Cardiac muscle cell (in vitro differentiated cells and primary cell): ENCODE data around the gene NEO1. TPM values are rescaled to one million over a fixed set of nuclear protein-coding genes. Genes with fewer than 3 reads are reported as not detected.
A peak's percentile ranks its signal among the peaks of the same experiment; 100 is the strongest.

ENCODE experiments used
- DNase-seq, 2 donors: peaks; one replicate each; pipeline versions ENCODE4 v3.0.0 to v3.0.0-alpha.2; 2010 to 2017; ENCODE audit warnings: low read depth in 1 of 2, low spot score in 1 of 2
- H3K27ac ChIP-seq: fragments of 200-600 bp; sonication (generic); 2 replicates; pipeline ENCODE4 v1.5.1; 2016
- H3K27me3 ChIP-seq: fragments of 200-600 bp; sonication (generic); 2 replicates; pipeline ENCODE4 v1.6.0; 2016; ENCODE audit warnings: control low read depth
- H3K36me3 ChIP-seq: fragments of 200-600 bp; sonication (generic); 2 replicates; pipeline ENCODE4 v1.5.1; 2016; ENCODE audit warnings: control low read depth
- H3K4me1 ChIP-seq: fragments of 200-600 bp; sonication (generic); 2 replicates; pipeline ENCODE4 v1.8.1; 2017; ENCODE audit warnings: low read depth, mild to moderate bottlenecking, mixed run types
- H3K4me3 ChIP-seq: fragments of 200-600 bp; sonication (generic); 2 replicates; pipeline ENCODE4 v1.5.1; 2016; ENCODE audit warnings: mild to moderate bottlenecking
- H3K9me3 ChIP-seq: fragments of 200-600 bp; sonication (generic); 2 replicates; pipeline ENCODE4 v1.5.1; 2017; ENCODE audit warnings: low read depth, mild to moderate bottlenecking, control low read depth
- polyA plus RNA-seq: library from polyadenylated mRNA; unstranded; fragments of >200 nt; fragmentation: Nextera tagmentation; extraction: Ambion mirVana; gene quantifications from 2 replicates; pipeline ENCODE4 v1.2.1, GENCODE V29; 2016
- total RNA-seq: library from RNA; depleted of rRNA; stranded (reverse); fragments of >200 nt; gene quantifications from 2 replicates; pipeline ENCODE4 v1.2.3, GENCODE V29; 2016
- TF ChIP-seq, protein P1 (sequence below): IDR thresholded peaks from 2 replicates; pipeline ENCODE4 v1.5.1; 2012; ENCODE audit warnings: low read depth, mild to moderate bottlenecking, low read length

The NEO1 gene
- total and polyA plus RNA-seq, 2 experiments from 2014 or later: 12.9 to 37.4 TPM

- Histone ChIP-seq H3K27ac (peak overlapping the region; percentile 96), H3K27me3 (no peaks in the 10 kb centered on the region), H3K36me3 (no peaks in the 10 kb centered on the region), H3K4me1 (peaks cover 9% of the 10 kb centered on the region), H3K4me3 (peak overlapping the region; percentile 83), H3K9me3 (no peaks in the 10 kb centered on the region)
- no peak for DNase-seq
- TF ChIP-seq, protein P1, sequence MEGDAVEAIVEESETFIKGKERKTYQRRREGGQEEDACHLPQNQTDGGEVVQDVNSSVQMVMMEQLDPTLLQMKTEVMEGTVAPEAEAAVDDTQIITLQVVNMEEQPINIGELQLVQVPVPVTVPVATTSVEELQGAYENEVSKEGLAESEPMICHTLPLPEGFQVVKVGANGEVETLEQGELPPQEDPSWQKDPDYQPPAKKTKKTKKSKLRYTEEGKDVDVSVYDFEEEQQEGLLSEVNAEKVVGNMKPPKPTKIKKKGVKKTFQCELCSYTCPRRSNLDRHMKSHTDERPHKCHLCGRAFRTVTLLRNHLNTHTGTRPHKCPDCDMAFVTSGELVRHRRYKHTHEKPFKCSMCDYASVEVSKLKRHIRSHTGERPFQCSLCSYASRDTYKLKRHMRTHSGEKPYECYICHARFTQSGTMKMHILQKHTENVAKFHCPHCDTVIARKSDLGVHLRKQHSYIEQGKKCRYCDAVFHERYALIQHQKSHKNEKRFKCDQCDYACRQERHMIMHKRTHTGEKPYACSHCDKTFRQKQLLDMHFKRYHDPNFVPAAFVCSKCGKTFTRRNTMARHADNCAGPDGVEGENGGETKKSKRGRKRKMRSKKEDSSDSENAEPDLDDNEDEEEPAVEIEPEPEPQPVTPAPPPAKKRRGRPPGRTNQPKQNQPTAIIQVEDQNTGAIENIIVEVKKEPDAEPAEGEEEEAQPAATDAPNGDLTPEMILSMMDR: no peak
Observed at GRCh38 chr15:73051391-73051806, 864 bp upstream of the NEO1 start.

DNA sequence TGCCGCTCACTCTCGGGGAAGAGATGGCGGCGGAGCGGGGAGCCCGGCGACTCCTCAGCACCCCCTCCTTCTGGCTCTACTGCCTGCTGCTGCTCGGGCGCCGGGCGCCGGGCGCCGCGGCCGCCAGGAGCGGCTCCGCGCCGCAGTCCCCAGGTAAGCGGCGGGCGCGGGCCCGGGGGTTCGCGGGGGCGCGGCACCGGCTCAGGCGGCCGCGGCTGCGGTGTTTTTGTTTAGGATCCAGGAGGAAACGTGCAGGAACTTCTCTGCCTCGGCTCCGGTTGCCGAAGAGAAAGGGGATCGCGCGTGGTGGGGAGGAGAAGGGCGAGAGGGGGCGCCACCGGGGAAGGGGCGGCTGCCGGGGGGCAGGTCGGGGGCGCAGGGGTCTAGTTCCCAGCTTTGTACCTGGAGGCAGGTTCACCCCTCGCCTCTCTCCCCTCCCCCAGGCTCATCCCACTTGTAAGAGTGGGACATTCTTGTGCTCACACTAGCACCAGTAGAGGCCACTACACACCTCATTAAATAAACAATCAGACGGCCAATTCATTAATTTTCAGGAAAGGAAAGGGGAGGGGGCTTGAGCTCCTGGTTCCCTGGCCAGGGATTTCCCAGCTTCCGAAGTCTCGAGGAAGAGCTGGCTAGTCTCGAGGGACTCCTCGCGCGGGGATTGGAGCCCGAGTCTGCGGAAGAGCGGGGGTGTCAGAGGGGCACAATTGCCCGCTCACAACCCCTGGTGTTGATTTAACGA, 562 bp downstream of the NEO1 start:
- Histone ChIP-seq H3K9me3 (no peaks in the 10 kb centered on the region), H3K4me3 (peak overlapping the region; percentile 83), H3K36me3 (no peaks in the 10 kb centered on the region), H3K4me1 (peaks cover 9% of the 10 kb centered on the region), H3K27me3 (no peaks in the 10 kb centered on the region), H3K27ac (peak overlapping the region; percentile 92)
- TF ChIP-seq, protein P1: peak; percentile 42
- DNase-seq: peak; percentile 54 to 81

GRCh38 chr15:73053398-73053723, 1.1 kb downstream of the NEO1 start:
- no peaks in the 10 kb centered on the region for H3K9me3 ChIP-seq
- no peaks in the 10 kb centered on the region for H3K27me3 ChIP-seq
- TF ChIP-seq, protein P1: no peak
- no peak for DNase-seq
- H3K4me3 ChIP-seq: peak overlapping the region; percentile 83
- peak overlapping the region; percentile 92 for H3K27ac ChIP-seq
- H3K36me3 ChIP-seq: no peaks in the 10 kb centered on the region
- H3K4me1 ChIP-seq: peaks cover 9% of the 10 kb centered on the region

DNA sequence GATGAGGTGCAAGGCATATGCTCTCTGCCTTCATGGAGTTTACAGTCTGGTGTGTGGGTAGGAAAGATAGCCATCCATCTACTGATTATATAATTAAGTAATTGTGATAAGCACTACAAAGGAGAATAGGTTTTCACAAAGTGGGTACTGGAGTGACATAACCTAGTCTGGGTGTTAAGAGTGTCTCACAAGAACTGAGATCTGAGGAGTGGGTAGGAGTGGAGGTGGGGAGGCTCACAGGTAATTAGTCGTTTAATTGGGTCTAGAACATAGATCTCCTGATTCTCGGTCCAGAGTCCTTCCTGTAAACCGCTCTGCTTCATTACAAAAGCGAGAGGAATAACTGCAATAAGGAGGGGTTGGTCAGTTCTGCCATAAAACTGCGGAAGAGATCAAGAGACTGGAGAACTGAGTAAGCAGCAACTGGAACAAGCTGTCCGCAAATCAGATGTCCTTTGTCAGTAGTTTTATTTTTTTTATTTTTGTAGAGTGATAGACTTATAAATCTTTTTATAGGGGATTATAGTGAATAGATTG, 2.2 kb downstream of the NEO1 start:
- Histone ChIP-seq H3K36me3 (no peaks in the 10 kb centered on the region), H3K4me1 (peaks cover 9% of the 10 kb centered on the region), H3K27ac (no peak overlapping the region), H3K4me3 (no peak overlapping the region), H3K9me3 (no peaks in the 10 kb centered on the region), H3K27me3 (no peaks in the 10 kb centered on the region)
- TF ChIP-seq, protein P1: no peak
- no peak for DNase-seq

DNA sequence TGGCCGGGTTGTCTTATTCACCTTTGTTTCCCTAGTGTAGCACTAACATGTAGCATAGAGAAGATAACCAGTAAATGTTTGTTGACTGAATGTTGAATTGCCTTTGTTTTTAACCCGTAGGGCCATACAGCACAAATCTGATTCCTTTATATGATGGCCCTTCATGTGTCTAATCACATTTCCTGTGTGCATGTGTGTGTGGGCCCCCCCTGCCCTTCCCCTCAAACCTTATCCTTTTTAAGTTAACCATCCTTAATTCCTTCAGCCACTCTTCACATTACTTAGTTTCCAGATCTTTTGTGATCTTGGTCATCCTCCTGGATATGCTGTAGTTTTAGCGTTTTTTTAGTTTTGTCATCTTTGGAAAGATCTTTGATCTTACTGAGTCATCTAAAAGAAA, 4.2 kb downstream of the NEO1 start:
- no peaks in the 10 kb centered on the region for H3K36me3 ChIP-seq
- H3K4me3 ChIP-seq: no peak overlapping the region
- H3K27ac ChIP-seq: no peak overlapping the region
- peaks cover 5% of the 10 kb centered on the region for H3K4me1 ChIP-seq
- DNase-seq: no peak
- no peaks in the 10 kb centered on the region for H3K9me3 ChIP-seq
- TF ChIP-seq, protein P1: no peak
- no peaks in the 10 kb centered on the region for H3K27me3 ChIP-seq
